Fibroblast of upper back skin (primary cell): Measurements from ENCODE around the gene HESX1.

ENCODE experiments used
- DNase-seq: peaks from one replicate; pipeline ENCODE4 v3.0.0-alpha.2; 2013

HESX1 gene

DNA sequence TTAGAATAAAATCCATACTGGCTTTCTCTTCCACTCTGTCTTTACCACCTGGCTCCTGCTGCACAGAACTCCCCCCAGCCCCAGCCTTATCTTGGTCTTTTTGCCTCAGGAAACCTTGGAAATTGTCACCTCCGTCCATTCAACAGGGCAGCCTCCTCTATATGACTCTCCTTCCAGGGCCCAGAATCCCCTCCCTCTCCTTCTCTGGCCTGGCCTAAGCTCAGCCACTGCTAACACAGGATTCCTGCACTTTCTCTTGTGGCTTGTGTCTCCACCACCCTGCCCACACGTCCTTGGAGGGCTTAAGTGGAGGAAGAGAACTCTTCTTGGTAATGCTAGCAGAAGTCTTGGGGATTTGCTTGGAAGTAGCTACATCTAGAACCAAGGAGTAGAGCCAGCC is 33.1 kb downstream of the HESX1 start:
- DNase-seq = no peak

GRCh38 chr3:57165641-57166040 is 34.1 kb downstream of the HESX1 start:
- no peak for DNase-seq

- peak; percentile 78 for DNase-seq
Observed at GRCh38 chr3:57164657-57165573, 34.9 kb downstream of the HESX1 start, which contains the start of gene IL17RD. TSS of gene IL17RD (minus strand) at chr3:57165353. CDS start at chr3:57165286, 67 bp downstream.

- no peak for DNase-seq
Observed at GRCh38 chr3:57164217-57164656, 35.5 kb downstream of the HESX1 start.

DNA sequence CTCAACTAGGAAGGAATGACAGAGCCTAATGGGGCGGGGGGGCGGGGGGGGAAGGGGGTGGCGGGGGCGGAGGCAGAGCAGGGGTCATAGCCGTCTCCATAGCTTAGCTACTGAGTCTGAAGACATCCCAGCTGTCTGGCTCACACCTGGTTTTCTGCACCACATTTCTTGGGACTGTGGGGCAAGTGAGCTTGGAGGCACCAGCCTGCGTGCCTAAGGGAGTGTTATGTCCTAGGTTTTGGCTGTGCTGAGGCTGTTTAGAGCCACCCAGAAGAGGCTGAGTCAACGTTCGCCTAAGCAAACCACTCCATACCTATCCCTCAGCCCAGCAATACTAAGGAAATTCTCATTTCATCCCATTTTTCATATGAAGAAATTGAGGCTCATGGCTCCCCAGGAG is 36.0 kb downstream of the HESX1 start:
- DNase-seq = no peak

- DNase-seq = no peak
Observed at GRCh38 chr3:57161915-57162314, 37.9 kb downstream of the HESX1 start.

- DNase-seq = peak; percentile 60
Observed at GRCh38 chr3:57160765-57161538, 38.8 kb downstream of the HESX1 start.

- no peak for DNase-seq
Observed at GRCh38 chr3:57160076-57160764, 39.6 kb downstream of the HESX1 start.

DNA sequence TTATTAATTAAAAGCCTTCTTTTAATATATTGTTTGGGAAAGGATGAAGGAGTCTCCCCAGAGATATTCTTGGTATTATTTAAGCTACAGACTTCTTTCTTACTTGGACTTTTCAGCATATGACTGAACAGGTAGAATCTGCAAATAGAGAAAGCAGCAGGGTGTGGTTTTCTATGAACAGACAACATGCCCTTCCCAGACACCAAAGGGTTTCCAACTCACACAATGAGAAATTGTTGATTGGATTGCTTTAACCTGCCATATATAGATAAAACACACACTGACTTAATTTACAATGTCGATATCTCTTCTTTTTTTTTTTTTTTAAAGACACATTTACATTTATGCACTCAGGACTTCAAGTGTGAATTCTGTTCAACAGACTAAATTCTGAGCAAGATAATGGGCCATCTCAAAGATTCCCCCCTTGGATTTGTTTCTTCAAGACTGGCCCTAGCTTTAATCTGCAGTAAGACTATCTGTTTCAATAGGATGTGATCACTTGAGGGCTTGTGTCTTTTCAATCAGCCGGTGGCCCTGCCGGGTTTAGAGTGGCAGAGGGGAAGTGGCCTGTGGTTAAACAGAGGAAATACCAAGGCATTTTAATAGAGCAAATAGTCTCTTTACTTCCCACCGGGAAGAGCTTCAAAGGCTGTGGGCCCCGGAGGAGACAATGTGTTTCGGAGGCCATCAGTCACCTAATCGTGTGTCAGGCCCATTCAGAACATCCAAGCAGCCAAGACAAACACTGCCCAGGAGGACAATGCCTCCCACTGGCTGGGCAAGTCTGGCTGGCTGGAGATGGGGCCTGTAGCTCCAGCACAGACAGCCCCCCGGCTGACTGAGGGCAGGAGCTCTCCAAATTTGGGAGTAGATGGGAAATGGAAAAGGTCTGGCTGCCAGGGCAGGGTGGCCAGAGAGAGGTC is 40.7 kb downstream of the HESX1 start:
- no peak for DNase-seq

DNA sequence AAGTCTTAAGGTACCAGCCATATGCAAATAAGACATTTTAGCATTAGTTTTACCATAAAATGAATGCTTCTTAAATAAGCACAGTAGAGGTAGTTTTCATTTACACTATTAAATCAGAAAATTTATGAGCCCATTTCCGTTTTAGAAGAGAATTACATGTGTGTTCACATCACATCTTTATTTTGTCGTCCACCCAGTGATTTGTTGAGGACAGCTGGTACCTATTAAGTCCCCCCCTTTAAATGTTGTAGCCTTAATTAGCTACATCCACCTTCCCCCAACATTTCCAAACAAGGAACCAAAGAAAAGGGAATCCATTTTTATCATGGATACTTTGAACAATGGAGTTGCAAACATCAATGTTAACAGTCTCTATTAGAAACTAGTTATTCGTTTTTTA is 41.5 kb downstream of the HESX1 start:
- DNase-seq = no peak

DNA sequence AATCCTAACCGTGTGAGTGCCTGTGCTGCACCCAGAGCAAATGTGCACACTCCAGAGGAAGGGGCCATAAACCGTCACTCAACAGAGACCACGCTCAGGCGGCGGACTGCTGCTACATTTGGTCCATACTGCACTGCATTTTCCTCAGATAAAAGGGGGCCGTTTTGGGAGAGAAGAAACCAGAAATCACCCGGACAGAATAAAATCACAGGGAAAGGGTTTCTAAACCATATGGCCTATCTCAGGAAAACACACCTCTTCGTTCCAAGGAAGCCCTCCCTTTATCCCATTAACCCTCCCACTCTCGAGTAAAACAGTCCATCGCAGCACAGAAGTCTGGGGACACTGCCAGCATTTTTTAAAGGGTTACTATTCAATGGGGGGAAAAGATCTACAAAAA is 42.2 kb downstream of the HESX1 start:
- DNase-seq = peak; percentile 28

DNA sequence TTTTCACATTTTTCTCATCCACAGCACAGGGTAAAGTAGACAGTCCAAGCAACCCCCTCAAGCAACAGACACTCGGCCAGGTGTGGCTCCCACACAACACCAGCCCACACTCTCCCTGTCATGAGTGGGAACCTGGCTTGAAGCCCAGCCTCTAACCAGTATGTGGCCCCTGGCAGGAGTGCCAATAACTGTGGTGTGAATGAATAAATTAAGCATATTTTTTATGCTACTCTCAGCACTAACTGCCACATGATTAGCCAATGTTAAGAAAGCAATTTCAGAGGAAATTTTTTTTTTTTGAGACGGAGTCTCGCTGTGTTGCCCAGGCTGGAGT is 44.5 kb downstream of the HESX1 start:
- DNase-seq = no peak

GRCh38 chr3:57154470-57155309 is 45.1 kb downstream of the HESX1 start:
- DNase-seq = no peak

- DNase-seq = no peak
Observed at GRCh38 chr3:57152151-57153143, 47.3 kb downstream of the HESX1 start.

GRCh38 chr3:57151749-57152148 is 48.0 kb downstream of the HESX1 start:
- DNase-seq = no peak

DNA sequence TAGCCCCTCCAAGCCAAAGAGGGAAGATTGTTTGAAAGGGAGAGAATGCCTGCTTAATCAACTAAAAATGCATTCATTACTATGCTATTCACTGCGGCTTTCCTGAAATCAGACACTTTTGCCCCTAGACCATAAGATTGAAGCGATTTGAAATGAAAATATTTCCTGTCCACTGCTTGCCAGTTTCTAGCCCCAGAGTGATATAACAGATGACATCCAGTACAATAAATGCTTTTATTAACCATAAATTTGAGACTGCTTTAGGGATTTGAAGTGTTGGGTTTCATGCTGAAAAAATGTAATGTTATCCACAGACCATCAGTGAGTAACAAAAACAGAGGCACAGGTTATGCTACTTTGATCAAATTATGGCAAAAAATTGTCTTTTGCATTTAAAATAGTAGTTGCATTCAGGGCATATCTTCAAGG is 48.7 kb downstream of the HESX1 start:
- DNase-seq = peak; percentile 77

GRCh38 chr3:57150113-57150581 is 49.6 kb downstream of the HESX1 start:
- DNase-seq = no peak
